ENCODE measurements around the gene ASPG. TPM values are rescaled to one million over a fixed set of nuclear protein-coding genes. Genes with fewer than 3 reads are reported as not detected.

Gene ASPG
- total RNA-seq, 2 experiments from 2014 or later = not detected

- Mint-ChIP-seq H3K9me3 (ENCODE audit: insufficient read depth) (no peaks in the 10 kb centered on the region), H3K4me3 (no peak overlapping the region), H3K27ac (no peak overlapping the region), H3K4me1 (ENCODE audit: low read depth) (peaks cover 4% of the 10 kb centered on the region), H3K36me3 (ENCODE audit: low read depth) (no peaks in the 10 kb centered on the region), H3K27me3 (ENCODE audit: low read depth) (no peaks in the 10 kb centered on the region)
- no peak for DNase-seq
- CTCF ChIA-PET = no interaction called here
- POLR2A ChIA-PET = no interaction called here
- ATAC-seq = no peak
Measured at GRCh38 chr14:104090071-104090748, 4.7 kb downstream of the ASPG start.

GRCh38 chr14:104091061-104091926, 5.8 kb downstream of the ASPG start:
- CTCF ChIA-PET = interaction anchor here (3.7 kb wide), 1 partner anchor 13 kb away, joined by 25 read pairs; no protein-coding TSS in a partner anchor
- no peaks in the 10 kb centered on the region for H3K27me3 Mint-ChIP-seq (ENCODE audit: low read depth)
- no peaks in the 10 kb centered on the region for H3K9me3 Mint-ChIP-seq (ENCODE audit: insufficient read depth)
- DNase-seq (no peak), ATAC-seq (no peak)
- peaks cover 4% of the 10 kb centered on the region for H3K4me1 Mint-ChIP-seq (ENCODE audit: low read depth)
- H3K4me3 Mint-ChIP-seq = no peak overlapping the region
- H3K27ac Mint-ChIP-seq = no peak overlapping the region
- no peaks in the 10 kb centered on the region for H3K36me3 Mint-ChIP-seq (ENCODE audit: low read depth)
- POLR2A ChIA-PET = no interaction called here

- ATAC-seq = no peak
Measured at GRCh38 chr14:104091927-104092771, 6.6 kb downstream of the ASPG start.

GRCh38 chr14:104092931-104093365, 7.4 kb downstream of the ASPG start:
- H3K27me3 Mint-ChIP-seq (ENCODE audit: low read depth) = no peaks in the 10 kb centered on the region
- ChIA-PET CTCF (interaction anchor here (3.7 kb wide), 1 partner anchor 15 kb away, joined by 25 read pairs; no protein-coding TSS in a partner anchor), POLR2A (no interaction called here)
- H3K4me1 Mint-ChIP-seq (ENCODE audit: low read depth) = peaks cover 4% of the 10 kb centered on the region
- no peak overlapping the region for H3K4me3 Mint-ChIP-seq
- H3K9me3 Mint-ChIP-seq (ENCODE audit: insufficient read depth) = no peaks in the 10 kb centered on the region
- ATAC-seq (no peak), DNase-seq (no peak)
- H3K27ac Mint-ChIP-seq = no peak overlapping the region
- H3K36me3 Mint-ChIP-seq (ENCODE audit: low read depth) = no peaks in the 10 kb centered on the region

More at GRCh38 chr14:104091927-104092771, 6.6 kb downstream of the ASPG start:
- CTCF ChIA-PET = interaction anchor here (3.7 kb wide), 1 partner anchor 14 kb away, joined by 25 read pairs; no protein-coding TSS in a partner anchor
- Mint-ChIP-seq H3K4me3 (no peak overlapping the region), H3K36me3 (ENCODE audit: low read depth) (no peaks in the 10 kb centered on the region), H3K4me1 (ENCODE audit: low read depth) (peaks cover 4% of the 10 kb centered on the region), H3K27me3 (ENCODE audit: low read depth) (no peaks in the 10 kb centered on the region), H3K27ac (no peak overlapping the region), H3K9me3 (ENCODE audit: insufficient read depth) (no peaks in the 10 kb centered on the region)
- no peak for DNase-seq
- POLR2A ChIA-PET = no interaction called here

- ChIA-PET POLR2A (interaction anchor here (0.7 kb wide), 1 partner anchor 414 kb away, joined by 3 read pairs; no protein-coding TSS in a partner anchor), CTCF (interaction anchor here (1.3 to 3.7 kb wide), 3 partner anchors 15 to 471 kb away, joined by 3 to 25 read pairs (median 7); no protein-coding TSS in a partner anchor)
- Mint-ChIP-seq H3K9me3 (ENCODE audit: insufficient read depth) (no peaks in the 10 kb centered on the region), H3K4me3 (no peak overlapping the region), H3K27ac (no peak overlapping the region), H3K36me3 (ENCODE audit: low read depth) (no peaks in the 10 kb centered on the region), H3K4me1 (ENCODE audit: low read depth) (peaks cover 4% of the 10 kb centered on the region), H3K27me3 (ENCODE audit: low read depth) (no peaks in the 10 kb centered on the region)
- DNase-seq (peak; percentile 26), ATAC-seq (peak; percentile 63)
Measured at GRCh38 chr14:104093366-104094055, 8.0 kb downstream of the ASPG start.

GRCh38 chr14:104094056-104094708, 8.7 kb downstream of the ASPG start:
- POLR2A ChIA-PET = interaction anchor here (0.7 kb wide), 1 partner anchor 413 kb away, joined by 3 read pairs; no protein-coding TSS in a partner anchor

GRCh38 chr14:104094709-104095425, 9.4 kb downstream of the ASPG start:
- no peaks in the 10 kb centered on the region for H3K9me3 Mint-ChIP-seq (ENCODE audit: insufficient read depth)
- ATAC-seq (peak; percentile 73), DNase-seq (peak; percentile 80)
- H3K36me3 Mint-ChIP-seq (ENCODE audit: low read depth) = no peaks in the 10 kb centered on the region
- CTCF ChIA-PET = interaction anchor here (1.3 to 3.7 kb wide), 3 partner anchors 15 to 469 kb away, joined by 3 to 25 read pairs (median 7); no protein-coding TSS in a partner anchor
- no peak overlapping the region for H3K27ac Mint-ChIP-seq
- H3K4me3 Mint-ChIP-seq = no peak overlapping the region
- no peaks in the 10 kb centered on the region for H3K27me3 Mint-ChIP-seq (ENCODE audit: low read depth)
- peaks cover 4% of the 10 kb centered on the region for H3K4me1 Mint-ChIP-seq (ENCODE audit: low read depth)
- POLR2A ChIA-PET = no interaction called here

More at GRCh38 chr14:104094056-104094708, 8.7 kb downstream of the ASPG start:
- Mint-ChIP-seq H3K9me3 (ENCODE audit: insufficient read depth) (no peaks in the 10 kb centered on the region), H3K27ac (no peak overlapping the region), H3K4me1 (ENCODE audit: low read depth) (peaks cover 4% of the 10 kb centered on the region), H3K27me3 (ENCODE audit: low read depth) (no peaks in the 10 kb centered on the region), H3K4me3 (no peak overlapping the region), H3K36me3 (ENCODE audit: low read depth) (no peaks in the 10 kb centered on the region)
- DNase-seq (no peak), ATAC-seq (no peak)
- CTCF ChIA-PET = interaction anchor here (1.3 to 3.7 kb wide), 3 partner anchors 15 to 470 kb away, joined by 3 to 25 read pairs (median 7); no protein-coding TSS in a partner anchor

- CTCF ChIA-PET = interaction anchor here (0.6 to 1.9 kb wide), 3 partner anchors 421 to 469 kb away, joined by 3 to 7 read pairs (median 3); no protein-coding TSS in a partner anchor
- no peak overlapping the region for H3K4me3 Mint-ChIP-seq
Measured at GRCh38 chr14:104095426-104096310, 10.2 kb downstream of the ASPG start.

GRCh38 chr14:104096318-104096717, 10.8 kb downstream of the ASPG start:
- Mint-ChIP-seq H3K36me3 (ENCODE audit: low read depth) (no peaks in the 10 kb centered on the region), H3K4me1 (ENCODE audit: low read depth) (peaks cover 4% of the 10 kb centered on the region), H3K27me3 (ENCODE audit: low read depth) (no peaks in the 10 kb centered on the region), H3K27ac (no peak overlapping the region), H3K9me3 (ENCODE audit: insufficient read depth) (no peaks in the 10 kb centered on the region), H3K4me3 (no peak overlapping the region)
- ATAC-seq (no peak), DNase-seq (no peak)
- POLR2A ChIA-PET = no interaction called here
- CTCF ChIA-PET = interaction anchor here (0.6 to 1.1 kb wide), 2 partner anchors 421 to 468 kb away, joined by 3 read pairs; no protein-coding TSS in a partner anchor

More at GRCh38 chr14:104095426-104096310, 10.2 kb downstream of the ASPG start:
- no peaks in the 10 kb centered on the region for H3K36me3 Mint-ChIP-seq (ENCODE audit: low read depth)
- H3K27ac Mint-ChIP-seq = no peak overlapping the region
- ATAC-seq (no peak), DNase-seq (no peak)
- H3K4me1 Mint-ChIP-seq (ENCODE audit: low read depth) = peaks cover 4% of the 10 kb centered on the region
- H3K27me3 Mint-ChIP-seq (ENCODE audit: low read depth) = no peaks in the 10 kb centered on the region
- H3K9me3 Mint-ChIP-seq (ENCODE audit: insufficient read depth) = no peaks in the 10 kb centered on the region
- POLR2A ChIA-PET = no interaction called here

Measured in activated CD8-positive, alpha-beta T cell treated with anti-CD3 and anti-CD28 coated beads, Interleukin-2, amount 10 ng/mL, durations not matched to agents 7 days and 5 days (primary cell).